D341Med (cell line): Measurements from ENCODE around the gene CNTN1.

Experiments
- DNase-seq: peaks from one replicate; pipeline ENCODE4 v3.0.0; 2012; ENCODE audit warnings: low spot score

CNTN1 gene

GRCh38 chr12:40853221-40853620, 161.0 kb downstream of the CNTN1 start:
- no peak for DNase-seq

- DNase-seq, result no peak
These were observed 162.4 kb downstream of the CNTN1 start for GRCh38 chr12:40854604-40855003.

- DNase-seq, result no peak
These were observed 172.7 kb downstream of the CNTN1 start for GRCh38 chr12:40864891-40865290.

GRCh38 chr12:40870981-40871380, 178.7 kb downstream of the CNTN1 start:
- DNase-seq, result no peak

- DNase-seq, result no peak
These were observed 182.6 kb downstream of the CNTN1 start for GRCh38 chr12:40874868-40875267.

GRCh38 chr12:40889329-40889728, 197.1 kb downstream of the CNTN1 start:
- DNase-seq, result no peak

- no peak for DNase-seq
These were observed 200.3 kb downstream of the CNTN1 start for GRCh38 chr12:40892528-40892927.

- no peak for DNase-seq
These were observed 206.3 kb downstream of the CNTN1 start for GRCh38 chr12:40898505-40898904.

GRCh38 chr12:40903040-40903439, 210.8 kb downstream of the CNTN1 start:
- DNase-seq, result peak; percentile 9

- DNase-seq, result no peak
These were observed 214.9 kb downstream of the CNTN1 start for GRCh38 chr12:40907115-40907527.

GRCh38 chr12:40911676-40912075, 219.4 kb downstream of the CNTN1 start:
- no peak for DNase-seq

GRCh38 chr12:40915172-40915571, 222.9 kb downstream of the CNTN1 start:
- DNase-seq, result no peak

GRCh38 chr12:40917561-40917960, 225.3 kb downstream of the CNTN1 start:
- DNase-seq, result no peak

GRCh38 chr12:40921563-40922163, 229.4 kb downstream of the CNTN1 start:
- DNase-seq, result peak; percentile 28

- DNase-seq, result no peak
These were observed 245.7 kb downstream of the CNTN1 start for GRCh38 chr12:40937891-40938290.

- DNase-seq, result no peak
These were observed 250.1 kb downstream of the CNTN1 start for GRCh38 chr12:40942326-40942725.

GRCh38 chr12:40945772-40946171, 253.5 kb downstream of the CNTN1 start:
- DNase-seq, result no peak

- DNase-seq, result no peak
These were observed 254.5 kb downstream of the CNTN1 start for GRCh38 chr12:40946612-40947194.

- DNase-seq, result no peak
These were observed 255.6 kb downstream of the CNTN1 start for GRCh38 chr12:40947797-40948196.

- no peak for DNase-seq
These were observed 260.8 kb downstream of the CNTN1 start for GRCh38 chr12:40953076-40953475.

GRCh38 chr12:40957417-40957816, 265.2 kb downstream of the CNTN1 start:
- DNase-seq, result no peak

- DNase-seq, result no peak
These were observed 266.8 kb downstream of the CNTN1 start for GRCh38 chr12:40959041-40959440.

- DNase-seq, result no peak
These were observed 271.5 kb downstream of the CNTN1 start for GRCh38 chr12:40963751-40964150.

- no peak for DNase-seq
These were observed 277.6 kb downstream of the CNTN1 start for GRCh38 chr12:40969796-40970195.
